Glutamatergic neuron (in vitro differentiated cells): ENCODE data around the gene WASHC3. TPM values are rescaled to one million over a fixed set of nuclear protein-coding genes. Genes with fewer than 3 reads are reported as not detected.

Experiments
- DNase-seq: peaks from one replicate; pipeline ENCODE4 v3.0.0; 2022
- H3K27ac Mint-ChIP-seq: one replicate; pipeline ENCODE4 v1.8.0; 2020; ENCODE audit warnings: mild to moderate bottlenecking, mixed read lengths, inconsistent platforms; ENCODE audit not compliant: unreplicated experiment
- H3K27me3 Mint-ChIP-seq: one replicate; pipeline ENCODE4 v1.8.0; 2020; ENCODE audit warnings: mild to moderate bottlenecking, moderate library complexity, mixed read lengths, inconsistent platforms; ENCODE audit not compliant: unreplicated experiment
- H3K36me3 Mint-ChIP-seq: one replicate; pipeline ENCODE4 v1.8.0; 2020; ENCODE audit warnings: mild to moderate bottlenecking, mixed read lengths, inconsistent platforms; ENCODE audit not compliant: unreplicated experiment
- H3K4me1 Mint-ChIP-seq: one replicate; pipeline ENCODE4 v1.8.0; 2020; ENCODE audit warnings: mild to moderate bottlenecking, low read depth, mixed read lengths, inconsistent platforms; ENCODE audit not compliant: unreplicated experiment
- H3K4me3 Mint-ChIP-seq: one replicate; pipeline ENCODE4 v1.8.0; 2020; ENCODE audit warnings: mild to moderate bottlenecking, mixed read lengths, inconsistent platforms; ENCODE audit not compliant: unreplicated experiment
- H3K9me3 Mint-ChIP-seq: one replicate; pipeline ENCODE4 v1.8.0; 2020; ENCODE audit warnings: mild to moderate bottlenecking, moderate library complexity, mixed read lengths, inconsistent platforms; ENCODE audit not compliant: unreplicated experiment
- total RNA-seq: library from RNA; stranded (reverse); fragmentation: NEBNext Ultra II Directional; extraction: Animal tissue kit (Norgen Biotek cat#: 25700); gene quantifications from one replicate; pipeline ENCODE4 v1.2.1, GENCODE V29; 2021; ENCODE audit not compliant: unreplicated experiment
- TF ChIP-seq, protein P1 (sequence below): fragments of 200-600 bp; sonication (generic); IDR thresholded peaks from one replicate; pipeline ENCODE4 v1.5.0; 2021; ENCODE audit not compliant: partially characterized antibody, unreplicated experiment

Gene WASHC3
- total RNA-seq, 1 donor from 2014 or later = 35.1 TPM

DNA sequence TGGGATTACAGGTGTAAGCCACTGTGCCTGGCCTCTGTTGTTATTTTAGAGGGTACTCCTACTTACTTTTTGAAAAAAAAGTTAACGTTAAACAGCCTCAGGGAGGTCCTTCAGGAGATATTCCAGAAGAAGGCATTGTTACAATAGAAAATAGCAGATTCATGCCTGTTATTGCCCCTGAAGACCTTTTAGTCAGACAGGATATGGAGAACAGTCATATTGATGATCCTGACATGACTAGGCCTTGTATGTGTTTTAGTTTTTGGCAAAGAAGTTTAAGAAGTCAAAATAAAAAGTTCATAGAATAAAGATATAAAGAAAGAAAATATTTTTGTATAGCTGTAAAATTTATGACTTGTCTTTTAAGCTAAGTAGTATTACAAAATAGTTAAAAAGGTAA, 45.3 kb downstream of the WASHC3 start:
- no peaks in the 10 kb centered on the region for H3K27me3 Mint-ChIP-seq
- no peaks in the 10 kb centered on the region for H3K9me3 Mint-ChIP-seq
- DNase-seq = no peak
- H3K4me1 Mint-ChIP-seq = no peaks in the 10 kb centered on the region
- no peak overlapping the region for H3K4me3 Mint-ChIP-seq
- no peaks in the 10 kb centered on the region for H3K36me3 Mint-ChIP-seq
- TF ChIP-seq, protein P1, sequence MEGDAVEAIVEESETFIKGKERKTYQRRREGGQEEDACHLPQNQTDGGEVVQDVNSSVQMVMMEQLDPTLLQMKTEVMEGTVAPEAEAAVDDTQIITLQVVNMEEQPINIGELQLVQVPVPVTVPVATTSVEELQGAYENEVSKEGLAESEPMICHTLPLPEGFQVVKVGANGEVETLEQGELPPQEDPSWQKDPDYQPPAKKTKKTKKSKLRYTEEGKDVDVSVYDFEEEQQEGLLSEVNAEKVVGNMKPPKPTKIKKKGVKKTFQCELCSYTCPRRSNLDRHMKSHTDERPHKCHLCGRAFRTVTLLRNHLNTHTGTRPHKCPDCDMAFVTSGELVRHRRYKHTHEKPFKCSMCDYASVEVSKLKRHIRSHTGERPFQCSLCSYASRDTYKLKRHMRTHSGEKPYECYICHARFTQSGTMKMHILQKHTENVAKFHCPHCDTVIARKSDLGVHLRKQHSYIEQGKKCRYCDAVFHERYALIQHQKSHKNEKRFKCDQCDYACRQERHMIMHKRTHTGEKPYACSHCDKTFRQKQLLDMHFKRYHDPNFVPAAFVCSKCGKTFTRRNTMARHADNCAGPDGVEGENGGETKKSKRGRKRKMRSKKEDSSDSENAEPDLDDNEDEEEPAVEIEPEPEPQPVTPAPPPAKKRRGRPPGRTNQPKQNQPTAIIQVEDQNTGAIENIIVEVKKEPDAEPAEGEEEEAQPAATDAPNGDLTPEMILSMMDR = no peak
- H3K27ac Mint-ChIP-seq = no peak overlapping the region

DNA sequence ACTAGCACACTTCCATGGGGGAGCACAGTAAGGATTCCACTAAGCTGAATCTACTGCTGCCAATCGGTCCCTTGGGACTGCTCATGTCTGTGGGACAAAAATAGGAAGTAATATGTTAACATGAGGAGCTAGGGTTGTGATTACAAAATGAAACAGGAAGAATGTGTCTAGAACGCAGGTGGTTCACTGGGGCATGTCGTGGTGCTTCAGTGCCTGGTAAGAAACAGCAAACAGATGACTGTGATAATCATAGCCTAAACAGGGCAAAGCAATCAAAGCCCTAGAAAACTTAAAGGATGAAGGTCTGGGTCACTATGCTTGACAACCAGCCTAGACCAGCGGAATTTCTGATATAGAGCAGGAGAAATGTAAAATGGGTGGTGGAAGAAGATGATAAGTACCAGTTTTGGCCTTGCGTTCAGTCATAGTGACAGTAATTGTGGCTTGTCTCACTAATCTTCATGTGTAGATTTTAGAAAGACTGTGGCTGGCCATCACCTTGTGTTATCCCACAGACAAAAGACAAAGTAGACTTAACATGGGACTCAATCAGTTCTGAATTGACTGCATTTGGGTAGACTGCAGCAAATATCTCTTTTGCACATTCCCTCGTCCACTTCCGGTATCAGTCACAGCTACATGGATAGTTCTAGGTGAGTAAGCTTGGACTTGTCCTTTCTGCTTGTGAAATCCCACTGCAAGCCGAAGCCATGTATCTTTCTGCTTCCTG, 51.4 kb downstream of the WASHC3 start:
- H3K4me1 Mint-ChIP-seq = no peaks in the 10 kb centered on the region
- no peaks in the 10 kb centered on the region for H3K27me3 Mint-ChIP-seq
- H3K9me3 Mint-ChIP-seq = no peaks in the 10 kb centered on the region
- no peaks in the 10 kb centered on the region for H3K36me3 Mint-ChIP-seq
- no peak for DNase-seq
- H3K27ac Mint-ChIP-seq = no peak overlapping the region
- no peak overlapping the region for H3K4me3 Mint-ChIP-seq
- TF ChIP-seq, protein P1 = no peak

DNA sequence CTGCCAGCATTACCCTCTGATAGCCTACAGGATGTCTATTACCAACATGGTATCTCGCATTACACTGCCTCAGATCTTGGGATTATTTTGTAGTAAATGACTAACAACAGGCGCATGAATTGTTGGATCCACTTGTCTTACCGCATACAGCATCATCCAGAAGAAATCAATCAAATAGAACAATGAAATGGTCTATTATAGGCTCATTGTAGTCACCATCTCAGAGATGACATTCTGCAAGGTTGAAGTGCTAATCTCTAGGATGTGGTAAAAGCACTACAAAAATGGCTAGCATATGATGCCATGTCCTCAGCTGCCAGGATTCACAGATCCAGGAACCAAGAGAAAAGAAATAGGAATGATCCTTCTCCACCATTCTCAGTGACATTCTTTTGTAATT, 52.0 kb downstream of the WASHC3 start:
- no peak overlapping the region for H3K27ac Mint-ChIP-seq
- H3K36me3 Mint-ChIP-seq = no peaks in the 10 kb centered on the region
- DNase-seq = no peak
- no peaks in the 10 kb centered on the region for H3K27me3 Mint-ChIP-seq
- H3K4me1 Mint-ChIP-seq = no peaks in the 10 kb centered on the region
- no peak overlapping the region for H3K4me3 Mint-ChIP-seq
- H3K9me3 Mint-ChIP-seq = no peaks in the 10 kb centered on the region
- TF ChIP-seq, protein P1 = no peak

DNA sequence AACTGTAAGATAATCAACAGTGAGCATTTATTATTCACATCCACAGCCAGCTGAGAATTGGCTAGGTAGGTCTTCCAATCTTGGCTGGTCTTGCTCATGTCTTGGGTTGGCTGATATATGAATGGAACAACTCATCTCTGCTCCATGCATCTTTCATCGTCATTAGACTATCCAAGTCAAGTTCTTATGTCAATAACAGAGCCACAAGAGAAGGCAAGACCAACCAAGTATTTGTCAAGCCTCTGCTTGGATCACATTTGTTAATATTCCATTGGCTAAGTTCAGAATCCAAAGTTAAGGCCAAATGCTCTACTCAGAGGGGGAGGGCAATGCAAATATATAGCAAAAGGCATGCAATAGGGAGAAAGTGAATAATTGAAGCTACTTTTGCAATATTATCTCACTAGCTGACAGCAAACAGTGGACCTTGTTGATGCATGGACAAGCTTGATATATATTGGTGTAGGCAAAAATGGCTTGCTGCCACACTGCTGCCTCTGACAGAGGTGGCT, 53.1 kb downstream of the WASHC3 start:
- no peaks in the 10 kb centered on the region for H3K9me3 Mint-ChIP-seq
- no peak for DNase-seq
- no peaks in the 10 kb centered on the region for H3K27me3 Mint-ChIP-seq
- H3K36me3 Mint-ChIP-seq = no peaks in the 10 kb centered on the region
- TF ChIP-seq, protein P1 = no peak
- no peaks in the 10 kb centered on the region for H3K4me1 Mint-ChIP-seq
- no peak overlapping the region for H3K4me3 Mint-ChIP-seq
- H3K27ac Mint-ChIP-seq = no peak overlapping the region

DNA sequence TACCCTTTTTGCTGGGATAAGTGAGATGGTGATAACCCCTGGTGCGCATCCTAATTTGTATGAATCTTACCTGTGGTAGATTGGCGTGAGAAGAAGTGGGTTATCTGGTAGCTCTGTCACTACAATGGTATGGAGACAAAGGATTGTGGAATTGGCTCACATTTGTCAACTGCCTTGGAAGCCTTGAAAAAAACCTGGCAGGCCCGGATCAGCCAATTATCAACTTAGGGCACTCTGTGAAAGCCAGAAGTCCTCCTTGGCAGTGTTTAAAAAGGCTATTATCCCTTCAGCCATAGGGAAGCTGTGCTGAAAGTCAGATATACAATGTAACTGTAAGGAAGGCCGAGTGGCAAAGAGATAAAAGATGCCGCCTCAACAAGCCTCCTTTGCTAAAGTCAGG, 56.5 kb downstream of the WASHC3 start:
- Mint-ChIP-seq H3K9me3 (no peaks in the 10 kb centered on the region), H3K4me1 (no peaks in the 10 kb centered on the region), H3K36me3 (no peaks in the 10 kb centered on the region), H3K27me3 (no peaks in the 10 kb centered on the region), H3K4me3 (no peak overlapping the region), H3K27ac (no peak overlapping the region)
- TF ChIP-seq, protein P1 = no peak
- DNase-seq = no peak
